Uterus (tissue), 4 donors: ENCODE results near the gene MAGI2. TPM values are rescaled to one million over a fixed set of nuclear protein-coding genes. Genes with fewer than 3 reads are reported as not detected.

Experiments
- DNase-seq, 2 donors: peaks; one replicate each; pipeline ENCODE4 v3.0.0-alpha.2; 2019 to 2020
- H3K27ac ChIP-seq, 2 donors: fragments of 200-600 bp; sonication (generic); 1 replicate in 1 of 2; 2 replicates in 1 of 2; pipeline ENCODE4 v1.5.1; 2016 to 2018
- H3K27me3 ChIP-seq, 2 donors: fragments of 200-600 bp; sonication (generic); one replicate each; pipeline ENCODE4 v1.5.1; 2018 to 2019; ENCODE audit warnings: control low read depth in 1 of 2
- H3K36me3 ChIP-seq, 2 donors: fragments of 200-600 bp; sonication (generic); one replicate each; pipeline ENCODE4 v1.5.1; 2019; ENCODE audit warnings: control low read depth in 1 of 2
- H3K4me1 ChIP-seq, 2 donors: fragments of 200-600 bp; sonication (generic); one replicate each; pipeline ENCODE4 v1.5.1; 2018 to 2019; ENCODE audit warnings: control low read depth in 1 of 2
- H3K4me3 ChIP-seq, 2 donors: fragments of 200-600 bp; sonication (generic); 1 replicate in 1 of 2; 2 replicates in 1 of 2; pipeline ENCODE4 v1.5.1; 2018 to 2019; ENCODE audit warnings: mild to moderate bottlenecking in 1 of 2
- H3K9me3 ChIP-seq, 2 donors: fragments of 200-600 bp; sonication (generic); one replicate each; pipeline ENCODE4 v1.5.1; 2019; ENCODE audit warnings: control low read depth in 1 of 2
- CTCF ChIP-seq, 4 experiments: fragments of 200-600 bp in 2 of 4; fragments of 450-650 bp in 2 of 4; sonication (generic) in 2 of 4; IDR thresholded peaks; one replicate each; pipeline ENCODE4 v1.5.1; 2016 to 2019; ENCODE audit warnings: antibody characterized with exemption in 4 of 4, mild to moderate bottlenecking in 2 of 4, moderate library complexity in 1 of 4
- POLR2A ChIP-seq, 2 donors: fragments of 450-650 bp; IDR thresholded peaks; one replicate each; pipeline ENCODE4 v1.6.1; 2016; ENCODE audit warnings: antibody characterized with exemption in 2 of 2, mild to moderate bottlenecking in 1 of 2, moderate library complexity in 1 of 2
- intact Hi-C: fragments of 100-400 bp; cut with DNase I; formaldehyde crosslinking; loops from one replicate; pipeline ENCODE4 v1.15.1; 2023; ENCODE audit warnings: low total_unique reads
- total RNA-seq, 4 donors: library from RNA; depleted of rRNA in 3 of 4; stranded (reverse); fragments of >200 nt in 3 of 4; gene quantifications; one replicate each; pipeline versions ENCODE4 v1.1.0 to v1.2.4, GENCODE V29; 2014 to 2023
- donor health status: DM: yes; HTN: yes; CAD: no.

Gene MAGI2
- total RNA-seq, 4 donors from 2014 or later, result 5.3 to 23.2 (median 13.8) TPM

GRCh38 chr7:78127009-78127408, 1326.5 kb downstream of the MAGI2 start:
- H3K9me3 ChIP-seq, result no peaks in the 10 kb centered on the region
- H3K27me3 ChIP-seq, result no peaks in the 10 kb centered on the region
- H3K4me3 ChIP-seq, result no peak overlapping the region
- no peaks in the 10 kb centered on the region for H3K4me1 ChIP-seq
- DNase-seq, result no peak
- TF ChIP-seq POLR2A (IDR thresholded peaks at IDR 0.05) (no peak), CTCF (IDR thresholded peaks at IDR 0.05) (no peak)
- H3K36me3 ChIP-seq, result no peaks in the 10 kb centered on the region
- no peak overlapping the region for H3K27ac ChIP-seq
- intact Hi-C loops, result no loop called here

- no peaks in the 10 kb centered on the region for H3K27me3 ChIP-seq
- intact Hi-C loops, result no loop called here
- H3K36me3 ChIP-seq, result no peaks in the 10 kb centered on the region
- TF ChIP-seq POLR2A (IDR thresholded peaks at IDR 0.05) (no peak), CTCF (IDR thresholded peaks at IDR 0.05) (no peak)
- no peaks in the 10 kb centered on the region for H3K9me3 ChIP-seq
- H3K4me3 ChIP-seq, result no peak overlapping the region
- H3K4me1 ChIP-seq, result no peaks in the 10 kb centered on the region
- H3K27ac ChIP-seq, result no peak overlapping the region
- DNase-seq, result no peak
Observed at GRCh38 chr7:78125884-78126283, 1327.6 kb downstream of the MAGI2 start.

- no peaks in the 10 kb centered on the region for H3K9me3 ChIP-seq
- intact Hi-C loops, result no loop called here
- no peaks in the 10 kb centered on the region for H3K27me3 ChIP-seq
- no peak overlapping the region for H3K27ac ChIP-seq
- no peak for DNase-seq
- H3K4me1 ChIP-seq, result no peaks in the 10 kb centered on the region
- H3K4me3 ChIP-seq, result no peak overlapping the region
- TF ChIP-seq POLR2A (IDR thresholded peaks at IDR 0.05), result no peak
- TF ChIP-seq CTCF (IDR thresholded peaks at IDR 0.05), result no peak
- H3K36me3 ChIP-seq, result no peaks in the 10 kb centered on the region
Observed at GRCh38 chr7:78124216-78124615, 1329.3 kb downstream of the MAGI2 start.

GRCh38 chr7:78121888-78122287, 1331.6 kb downstream of the MAGI2 start:
- no peaks in the 10 kb centered on the region for H3K4me1 ChIP-seq
- no peaks in the 10 kb centered on the region for H3K36me3 ChIP-seq
- no peak overlapping the region for H3K27ac ChIP-seq
- intact Hi-C loops, result no loop called here
- TF ChIP-seq CTCF (IDR thresholded peaks at IDR 0.05) (no peak), POLR2A (IDR thresholded peaks at IDR 0.05) (no peak)
- no peak overlapping the region for H3K4me3 ChIP-seq
- DNase-seq, result no peak
- H3K9me3 ChIP-seq, result no peaks in the 10 kb centered on the region
- no peaks in the 10 kb centered on the region for H3K27me3 ChIP-seq

- Histone ChIP-seq H3K27me3 (no peaks in the 10 kb centered on the region), H3K36me3 (no peaks in the 10 kb centered on the region), H3K4me3 (no peak overlapping the region), H3K27ac (no peak overlapping the region), H3K9me3 (no peaks in the 10 kb centered on the region), H3K4me1 (no peaks in the 10 kb centered on the region)
- intact Hi-C loops, result no loop called here
- DNase-seq, result no peak
- TF ChIP-seq CTCF (IDR thresholded peaks at IDR 0.05) (no peak), POLR2A (IDR thresholded peaks at IDR 0.05) (no peak)
Observed at GRCh38 chr7:78118470-78118869, 1335.0 kb downstream of the MAGI2 start.
